Omental fat pad (tissue), 4 donors: Measurements from ENCODE around the gene NR1I3. TPM values are rescaled to one million over a fixed set of nuclear protein-coding genes. Genes with fewer than 3 reads are reported as not detected.

Source experiments
- ATAC-seq: fragments of 150-250 bp; one replicate; pipeline ENCODE4 v1.9.1; 2016; ENCODE audit warnings: mild to moderate bottlenecking, moderate library complexity; ENCODE audit not compliant: low FRiP score
- DNase-seq: peaks from one replicate; pipeline ENCODE4 v3.0.0-alpha.2; 2019; ENCODE audit warnings: low spot score
- CTCF ChIP-seq, 3 donors: fragments of 450-650 bp; IDR thresholded peaks; one replicate each; pipeline ENCODE4 v1.5.1; 2016 to 2017; ENCODE audit warnings: antibody characterized with exemption in 3 of 3, mild to moderate bottlenecking in 3 of 3, moderate library complexity in 2 of 3
- total RNA-seq, 4 donors: library from RNA; depleted of rRNA; stranded (reverse); fragments of >200 nt; gene quantifications; one replicate each; pipeline ENCODE4 v1.1.0, GENCODE V29; 2016

NR1I3 gene
- not detected for total RNA-seq

GRCh38 chr1:161238039-161238473 is at the start of gene NR1I3:
Gene NR1I3, minus strand, starts transcription at chr1:161238203. Its CDS starts 1,638 bp downstream, at chr1:161236565.
- no peak for TF ChIP-seq CTCF (IDR thresholded peaks at IDR 0.05)
- ATAC-seq (no peak), DNase-seq (no peak)

- DNase-seq (no peak), ATAC-seq (no peak)
- TF ChIP-seq CTCF (IDR thresholded peaks at IDR 0.05), result no peak
These were observed 49.6 kb upstream of the NR1I3 start for GRCh38 chr1:161287482-161288054.

- DNase-seq, result no peak
- ATAC-seq, result no peak
- TF ChIP-seq CTCF (IDR thresholded peaks at IDR 0.05), result no peak
These were observed 47.5 kb upstream of the NR1I3 start for GRCh38 chr1:161285521-161285920.

- ATAC-seq (no peak), DNase-seq (no peak)
- no peak for TF ChIP-seq CTCF (IDR thresholded peaks at IDR 0.05)
These were observed 47.1 kb upstream of the NR1I3 start for GRCh38 chr1:161285113-161285512.

- ATAC-seq, result no peak
- no peak for DNase-seq
- no peak for TF ChIP-seq CTCF (IDR thresholded peaks at IDR 0.05)
These were observed 45.0 kb upstream of the NR1I3 start for GRCh38 chr1:161282991-161283390.

GRCh38 chr1:161274874-161275273 is 36.9 kb upstream of the NR1I3 start:
- TF ChIP-seq CTCF (IDR thresholded peaks at IDR 0.05), result no peak
- ATAC-seq (no peak), DNase-seq (no peak)

- TF ChIP-seq CTCF (IDR thresholded peaks at IDR 0.05), result no peak
- ATAC-seq (no peak), DNase-seq (no peak)
These were observed 35.4 kb upstream of the NR1I3 start for GRCh38 chr1:161273402-161273801.
